Natural killer cell treated with Interleukin-12 subunit alpha and Interleukin-12 subunit beta and Interleukin-15 and Interleukin-18, amount 100 ng/mL, for 72 hours (primary cell): ENCODE results near the gene PLA2G2C. TPM values are rescaled to one million over a fixed set of nuclear protein-coding genes. Genes with fewer than 3 reads are reported as not detected.
A peak's percentile ranks its signal among the peaks of the same experiment; 100 is the strongest.
"Not testable (repeated sequence)": the region's sequence is repeated elsewhere in the genome, so short reads cannot be mapped to it uniquely, and the experiment has no call there.

Experiments used
- ATAC-seq, 2 donors: fragments of 150-1000 bp; cut with Tn5 transposase in 1 of 2; sonication (Bioruptor Pico), chemical (Tn5 transposase) in 1 of 2; 2 replicates each; pipeline ENCODE4 v1.10.0; 2021
- DNase-seq: peaks from one replicate; pipeline ENCODE4 v3.0.0; 2022; ENCODE audit warnings: low spot score
- H3K27ac Mint-ChIP-seq, 2 donors: 1 replicate in 1 of 2; 2 replicates in 1 of 2; pipeline ENCODE4 v1.8.0; 2022; ENCODE audit warnings: mixed read lengths in 2 of 2, mild to moderate bottlenecking in 1 of 2, moderate library complexity in 1 of 2
- H3K27me3 Mint-ChIP-seq, 2 donors: 1 replicate in 1 of 2; 2 replicates in 1 of 2; pipeline ENCODE4 v1.8.0; 2022; ENCODE audit warnings: mixed read lengths in 2 of 2
- H3K36me3 Mint-ChIP-seq: one replicate; pipeline ENCODE4 v1.8.0; 2022; ENCODE audit warnings: mixed read lengths
- H3K4me1 Mint-ChIP-seq, 2 donors: 1 replicate in 1 of 2; 2 replicates in 1 of 2; pipeline ENCODE4 v1.8.0; 2022; ENCODE audit warnings: low read depth in 2 of 2, mixed read lengths in 2 of 2, mild to moderate bottlenecking in 1 of 2
- H3K4me3 Mint-ChIP-seq: one replicate; pipeline ENCODE4 v1.8.0; 2022; ENCODE audit warnings: mixed read lengths
- H3K9me3 Mint-ChIP-seq: 2 replicates; pipeline ENCODE4 v1.8.0; 2022; ENCODE audit warnings: mixed read lengths
- total RNA-seq, 2 donors: library from RNA; stranded (reverse); gene quantifications; one replicate each; pipeline ENCODE4 v1.2.3, GENCODE V29; 2022

PLA2G2C gene
- total RNA-seq, 2 donors from 2014 or later: 0.17 TPM; not detected in 1

DNA sequence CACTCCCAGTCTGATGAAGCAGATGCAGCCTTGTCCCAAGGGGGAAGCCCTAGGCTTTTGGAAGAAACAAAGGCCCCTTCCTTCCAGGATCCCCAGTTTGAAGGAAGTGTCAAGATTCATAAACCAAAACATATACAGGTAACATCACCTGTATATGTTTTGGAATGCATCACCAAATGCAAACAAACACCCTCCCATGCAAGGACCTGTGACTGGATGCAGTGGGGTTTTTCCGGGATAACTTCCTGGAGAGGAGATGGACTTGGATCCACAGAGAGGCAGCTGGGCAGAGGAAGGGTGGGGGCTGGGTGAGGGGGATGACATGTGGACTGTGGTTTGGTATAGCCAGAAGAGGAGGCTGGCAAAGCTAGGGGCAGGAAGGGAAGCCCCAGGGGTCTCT lies 48.7 kb downstream of the PLA2G2C start:
- Mint-ChIP-seq H3K4me1 (no peaks in the 10 kb centered on the region), H3K9me3 (no peaks in the 10 kb centered on the region), H3K4me3 (no peak overlapping the region), H3K27me3 (peaks cover 7% of the 10 kb centered on the region in 2 donors), H3K27ac (no peak overlapping the region), H3K36me3 (no peaks in the 10 kb centered on the region)
- DNase-seq: no peak
- no peak for ATAC-seq

DNA sequence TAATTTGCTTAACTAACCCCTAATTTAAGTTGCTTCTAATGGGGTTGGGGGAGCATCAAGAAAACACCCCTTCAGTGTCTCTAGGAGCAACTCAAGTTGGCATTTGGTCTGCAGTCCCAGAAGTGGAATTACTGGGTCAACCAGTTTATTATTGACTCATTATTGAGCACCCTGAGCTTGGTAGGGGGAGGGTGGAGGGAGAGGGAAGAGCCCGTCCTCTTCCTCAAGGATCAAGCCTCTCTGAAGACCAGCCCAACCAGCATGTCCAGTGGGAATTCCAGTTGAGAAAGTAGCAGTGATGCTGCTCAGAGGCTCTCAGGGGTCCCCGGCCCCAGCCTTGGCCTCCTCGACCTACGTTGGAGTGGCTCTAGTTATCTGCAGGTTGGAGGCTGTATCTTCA lies 49.3 kb downstream of the PLA2G2C start:
- Mint-ChIP-seq H3K4me3 (no peak overlapping the region), H3K27ac (no peak overlapping the region), H3K9me3 (no peaks in the 10 kb centered on the region), H3K36me3 (no peaks in the 10 kb centered on the region), H3K4me1 (no peaks in the 10 kb centered on the region), H3K27me3 (peaks cover 10 to 12% of the 10 kb centered on the region in 2 donors)
- DNase-seq (no peak), ATAC-seq (no peak)

DNA sequence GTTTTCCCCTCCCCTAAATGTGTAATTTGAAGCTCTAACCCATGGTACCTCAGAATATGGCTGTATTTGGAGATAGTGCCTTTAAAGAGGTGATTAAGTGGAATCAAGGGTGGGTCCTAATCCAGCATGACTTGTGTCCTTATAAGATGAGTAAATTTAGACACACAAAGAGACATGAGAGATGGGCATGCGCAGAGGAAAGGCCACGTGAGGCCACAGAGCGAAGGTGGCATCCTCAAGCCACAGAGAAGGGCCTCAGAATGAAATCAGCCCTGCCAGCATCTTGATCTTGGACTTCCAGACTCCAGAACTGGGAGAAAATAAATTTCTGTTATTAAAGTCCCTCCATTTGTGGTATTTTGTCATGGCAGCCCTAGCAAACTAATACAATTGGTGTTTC lies 50.1 kb downstream of the PLA2G2C start:
- ATAC-seq (no peak), DNase-seq (no peak)
- Mint-ChIP-seq H3K27ac (no peak overlapping the region), H3K36me3 (no peaks in the 10 kb centered on the region), H3K27me3 (peaks cover 15 to 19% of the 10 kb centered on the region in 2 donors), H3K9me3 (no peaks in the 10 kb centered on the region), H3K4me1 (no peaks in the 10 kb centered on the region), H3K4me3 (no peak overlapping the region)

DNA sequence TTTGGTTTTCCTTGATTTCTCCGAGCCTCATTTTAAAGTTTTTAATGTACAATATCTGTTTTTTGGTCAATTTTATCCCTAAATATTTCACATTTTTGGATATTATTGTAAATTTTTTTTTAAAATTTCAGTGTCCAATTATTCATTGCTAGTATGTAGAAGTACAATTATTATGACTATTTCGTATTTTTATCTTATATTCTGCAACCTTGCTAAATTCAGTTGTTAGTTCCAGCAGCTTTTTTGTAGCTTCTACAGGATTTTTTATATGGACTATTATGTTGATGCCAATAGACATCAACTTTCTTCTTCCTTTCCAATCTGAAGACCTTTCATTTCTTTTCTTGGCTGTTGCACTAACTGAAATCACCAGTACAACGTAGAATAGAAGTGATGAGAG lies 51.3 kb downstream of the PLA2G2C start:
- H3K9me3 Mint-ChIP-seq: no peaks in the 10 kb centered on the region
- DNase-seq (no peak), ATAC-seq (no peak)
- H3K36me3 Mint-ChIP-seq: no peaks in the 10 kb centered on the region
- no peak overlapping the region for H3K4me3 Mint-ChIP-seq
- no peaks in the 10 kb centered on the region for H3K4me1 Mint-ChIP-seq
- H3K27ac Mint-ChIP-seq: no peak overlapping the region
- peaks cover 16 to 21% of the 10 kb centered on the region in 2 donors for H3K27me3 Mint-ChIP-seq

DNA sequence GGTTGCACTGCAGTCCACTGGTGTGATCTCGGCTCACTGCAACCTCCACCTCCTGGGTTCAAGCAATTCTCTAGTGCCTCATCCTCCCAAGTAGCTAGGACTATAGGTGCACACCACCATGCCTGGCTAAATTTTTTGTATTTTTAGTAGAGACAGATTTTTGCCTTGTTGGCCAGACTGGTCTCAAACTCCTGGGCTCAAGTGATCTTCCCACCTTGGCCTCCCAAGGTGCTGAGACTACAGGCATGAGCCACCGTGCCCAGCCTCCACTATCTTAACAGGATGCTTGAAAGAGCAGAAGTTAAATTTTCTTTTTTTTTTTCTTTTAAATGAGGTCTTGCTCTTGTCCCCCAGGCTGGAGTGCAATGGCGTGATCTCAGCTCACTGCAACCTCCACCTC lies 55.8 kb downstream of the PLA2G2C start:
- not testable (repeated sequence) for DNase-seq, ATAC-seq, H3K36me3 Mint-ChIP-seq, H3K9me3 Mint-ChIP-seq, H3K4me3 Mint-ChIP-seq, H3K27ac Mint-ChIP-seq
- Mint-ChIP-seq H3K27me3 (peaks cover 21% of the 10 kb centered on the region in 2 donors), H3K4me1 (peaks cover 10 to 11% of the 10 kb centered on the region in 2 donors)

DNA sequence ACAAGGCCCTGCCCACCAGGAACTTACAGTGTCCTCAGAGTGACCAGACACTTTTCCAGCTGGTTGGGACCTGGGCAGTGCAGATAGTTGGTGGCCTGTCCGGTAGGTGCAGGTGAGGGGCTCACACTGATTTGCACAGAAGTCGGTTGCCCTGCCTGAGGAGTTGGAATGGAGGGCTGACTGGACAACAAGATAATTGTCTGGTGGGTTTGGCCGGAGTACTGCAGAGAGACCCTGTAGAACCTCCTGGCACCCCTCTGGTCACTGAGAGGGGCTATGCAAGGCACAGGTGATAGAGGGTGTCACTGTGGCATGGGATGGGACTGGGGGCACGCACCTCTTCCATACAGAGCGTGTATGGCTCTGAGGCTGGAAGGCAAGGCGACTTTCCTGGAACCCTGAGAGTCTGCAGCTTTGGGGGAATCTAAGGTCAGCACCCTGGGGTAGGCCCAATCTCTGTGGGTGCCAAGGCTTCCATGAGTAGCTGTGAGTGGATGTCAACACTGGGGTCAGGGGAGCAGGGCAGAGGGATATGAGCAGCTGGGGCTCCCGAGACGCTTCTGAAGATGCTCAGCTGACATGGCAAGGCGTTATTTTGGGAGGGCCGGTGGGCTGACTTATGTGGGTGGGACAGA lies 59.4 kb downstream of the PLA2G2C start:
- no peak overlapping the region for H3K4me3 Mint-ChIP-seq
- peaks cover 10 to 20% of the 10 kb centered on the region in 2 donors for H3K4me1 Mint-ChIP-seq
- H3K36me3 Mint-ChIP-seq: no peaks in the 10 kb centered on the region
- H3K27ac Mint-ChIP-seq: peak overlapping the region in 1 of 2 donors; percentile 39
- no peaks in the 10 kb centered on the region for H3K9me3 Mint-ChIP-seq
- ATAC-seq: peak in 1 of 2 donors; percentile 35
- DNase-seq: no peak
- H3K27me3 Mint-ChIP-seq: peaks cover 22 to 24% of the 10 kb centered on the region in 2 donors

DNA sequence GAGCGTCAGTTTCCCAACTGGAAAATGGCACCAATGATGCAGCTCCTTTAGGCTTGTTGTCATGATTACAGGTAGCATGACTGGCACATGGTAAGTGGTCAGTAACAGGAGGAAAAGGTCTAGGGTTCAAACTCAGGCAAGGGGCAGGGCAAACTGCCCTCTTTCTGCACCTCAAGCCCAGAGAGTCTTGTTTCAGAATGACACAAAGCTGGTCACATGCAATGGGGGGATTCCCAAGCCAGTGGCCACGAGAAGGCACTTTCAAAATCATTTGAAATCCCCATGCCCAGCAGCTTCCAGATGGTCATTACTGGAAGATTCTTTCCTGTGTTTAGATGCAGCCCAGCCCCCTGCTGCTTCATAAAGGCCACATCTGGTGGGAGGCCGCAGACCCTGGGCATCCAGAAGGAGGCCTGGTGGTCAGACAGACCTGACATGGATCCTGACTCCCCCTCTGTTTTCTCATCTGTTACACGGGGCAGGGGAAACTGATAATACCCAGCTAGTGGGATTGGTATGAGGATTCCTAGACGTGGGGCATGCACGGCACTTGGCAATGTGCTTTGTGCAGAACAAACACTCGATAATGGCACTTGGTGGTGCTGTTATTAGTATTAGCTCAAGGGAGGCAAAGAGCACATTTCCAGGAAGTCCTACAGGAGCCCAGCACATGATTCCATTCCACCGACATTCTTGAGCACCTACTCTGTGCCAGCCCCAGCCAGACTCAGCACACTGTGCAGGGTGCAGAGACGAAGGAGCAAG lies 60.1 kb downstream of the PLA2G2C start:
- H3K36me3 Mint-ChIP-seq: no peaks in the 10 kb centered on the region

DNA sequence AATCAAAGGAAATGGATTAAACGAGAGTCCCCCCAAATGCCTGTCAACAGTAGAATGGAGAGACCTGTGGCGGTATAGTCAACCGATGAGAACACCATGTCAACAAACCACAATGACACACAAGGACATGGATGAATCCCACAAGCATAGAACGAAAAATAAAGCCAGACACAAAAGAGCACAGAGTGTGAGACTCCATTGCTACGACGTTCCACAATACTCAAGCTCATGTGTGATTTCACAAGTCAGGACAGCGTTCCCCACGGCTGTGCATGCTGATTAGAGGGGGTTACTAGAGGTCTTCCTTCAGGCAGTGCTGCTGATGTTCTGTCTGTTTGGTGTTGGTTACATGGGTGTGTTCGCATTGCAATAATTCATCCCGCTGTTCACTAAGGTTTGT lies 61.2 kb downstream of the PLA2G2C start:
- Mint-ChIP-seq H3K27ac (peak overlapping the region in 1 of 2 donors; percentile 36), H3K4me1 (peaks cover 10 to 20% of the 10 kb centered on the region in 2 donors), H3K27me3 (peaks cover 27 to 30% of the 10 kb centered on the region in 2 donors), H3K4me3 (no peak overlapping the region), H3K36me3 (no peaks in the 10 kb centered on the region), H3K9me3 (no peaks in the 10 kb centered on the region)
- no peak for DNase-seq
- ATAC-seq: no peak

More for the DNA sequence above, 60.1 kb downstream of the PLA2G2C start:
- peaks cover 10 to 20% of the 10 kb centered on the region in 2 donors for H3K4me1 Mint-ChIP-seq
- DNase-seq (peak; percentile 76), ATAC-seq (peak; percentile 60 to 88)
- H3K27me3 Mint-ChIP-seq: peaks cover 23 to 24% of the 10 kb centered on the region in 2 donors
- H3K4me3 Mint-ChIP-seq: peak overlapping the region; percentile 27
- no peaks in the 10 kb centered on the region for H3K9me3 Mint-ChIP-seq
- H3K27ac Mint-ChIP-seq: peak overlapping the region in 1 of 2 donors; percentile 85

DNA sequence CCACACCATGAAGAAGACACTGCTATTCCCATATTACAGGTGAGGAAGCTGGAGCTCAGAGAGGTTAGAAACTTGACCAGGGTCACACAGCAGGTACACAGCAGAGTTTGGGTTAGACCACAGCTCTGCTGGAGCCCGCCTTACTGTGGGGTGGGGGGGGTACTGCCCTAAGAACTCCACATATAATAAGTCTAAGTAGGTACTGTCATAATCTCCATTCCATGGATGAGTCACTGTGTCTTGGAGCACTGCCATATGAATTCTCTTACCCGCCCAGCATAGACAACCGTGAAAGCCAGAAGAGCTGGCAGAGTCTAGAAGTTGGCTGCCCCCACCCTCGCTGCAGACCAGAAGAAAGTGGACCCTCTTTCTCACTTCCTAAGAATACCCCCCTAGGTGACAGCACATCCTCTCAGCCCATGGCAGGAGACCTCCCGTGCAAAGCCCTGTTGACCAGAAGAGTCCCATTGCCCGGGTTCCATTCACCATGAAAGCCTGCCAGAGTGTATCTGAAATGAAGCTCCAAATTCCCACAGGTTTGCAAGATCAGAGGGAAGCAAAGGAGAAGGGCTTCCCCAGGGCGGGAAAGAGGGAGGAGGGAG lies 61.8 kb downstream of the PLA2G2C start:
- Mint-ChIP-seq H3K36me3 (no peaks in the 10 kb centered on the region), H3K4me3 (no peak overlapping the region), H3K4me1 (peaks cover 10 to 20% of the 10 kb centered on the region in 2 donors), H3K9me3 (no peaks in the 10 kb centered on the region), H3K27ac (peak overlapping the region in 1 of 2 donors; percentile 36), H3K27me3 (peaks cover 30 to 35% of the 10 kb centered on the region in 2 donors)
- no peak for DNase-seq
- ATAC-seq: peak in 1 of 2 donors; percentile 68

DNA sequence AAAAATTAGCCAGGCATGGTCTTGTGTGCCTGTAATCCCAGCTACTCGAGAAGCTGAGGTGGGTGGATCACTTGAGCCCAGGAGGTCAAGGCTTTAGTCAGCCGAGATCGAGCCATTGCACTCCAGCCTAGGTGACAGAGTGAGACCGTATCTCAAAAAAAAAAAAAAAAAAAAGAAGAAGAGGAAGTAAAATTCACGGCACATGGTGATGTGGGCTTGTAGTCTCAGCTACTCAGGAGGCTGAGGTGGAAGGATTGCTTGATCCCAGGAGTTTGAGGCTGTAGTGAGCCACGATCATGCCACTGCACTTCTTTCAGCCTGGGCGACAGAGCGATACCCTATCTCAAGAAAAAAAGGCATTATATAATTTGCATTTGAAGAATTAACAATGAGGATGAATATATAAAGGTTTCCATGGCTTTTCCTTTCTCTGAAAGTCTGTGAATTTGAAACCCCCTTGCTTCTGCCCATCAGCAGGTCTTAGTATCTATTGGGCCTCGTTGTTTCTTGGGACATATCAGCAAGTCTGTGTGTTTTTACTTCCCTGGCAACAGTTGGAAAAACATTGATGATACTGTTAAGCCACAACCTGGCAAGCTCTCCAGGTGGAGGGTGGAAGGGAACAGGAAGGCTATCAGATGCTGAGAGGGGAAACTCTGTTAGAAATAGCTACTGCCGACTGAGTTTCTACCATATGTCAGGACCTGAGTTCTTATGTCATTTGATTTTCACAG lies 62.4 kb downstream of the PLA2G2C start:
- Mint-ChIP-seq H3K27ac (no peak overlapping the region), H3K4me3 (no peak overlapping the region), H3K36me3 (no peaks in the 10 kb centered on the region), H3K4me1 (peaks cover 10 to 20% of the 10 kb centered on the region in 2 donors), H3K27me3 (peaks cover 30 to 35% of the 10 kb centered on the region in 2 donors), H3K9me3 (no peaks in the 10 kb centered on the region)
- ATAC-seq: no peak
- no peak for DNase-seq

DNA sequence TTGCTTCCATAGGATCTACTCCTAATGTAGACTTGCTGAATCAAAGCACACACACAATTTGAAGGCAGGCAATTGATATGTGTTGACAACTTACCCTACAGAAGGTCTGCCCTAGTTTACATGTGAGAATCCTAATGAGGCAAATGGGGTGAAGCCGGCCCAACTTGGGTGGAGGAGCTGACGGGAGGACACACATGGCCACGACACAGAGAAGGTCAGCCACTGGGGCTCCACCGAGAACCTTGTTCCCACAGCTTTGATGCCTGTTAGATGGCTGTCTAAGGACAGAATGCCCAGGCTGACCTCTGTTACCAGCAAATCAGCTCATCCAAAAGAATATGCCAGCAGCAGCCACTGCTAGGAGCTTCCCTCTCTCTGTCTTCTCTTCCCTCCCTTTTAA lies 65.5 kb downstream of the PLA2G2C start:
- ATAC-seq (no peak), DNase-seq (no peak)
- Mint-ChIP-seq H3K27ac (no peak overlapping the region), H3K4me1 (peaks cover 2 to 9% of the 10 kb centered on the region in 2 donors), H3K27me3 (peaks cover 34 to 51% of the 10 kb centered on the region in 2 donors), H3K4me3 (no peak overlapping the region), H3K36me3 (no peaks in the 10 kb centered on the region), H3K9me3 (no peaks in the 10 kb centered on the region)

DNA sequence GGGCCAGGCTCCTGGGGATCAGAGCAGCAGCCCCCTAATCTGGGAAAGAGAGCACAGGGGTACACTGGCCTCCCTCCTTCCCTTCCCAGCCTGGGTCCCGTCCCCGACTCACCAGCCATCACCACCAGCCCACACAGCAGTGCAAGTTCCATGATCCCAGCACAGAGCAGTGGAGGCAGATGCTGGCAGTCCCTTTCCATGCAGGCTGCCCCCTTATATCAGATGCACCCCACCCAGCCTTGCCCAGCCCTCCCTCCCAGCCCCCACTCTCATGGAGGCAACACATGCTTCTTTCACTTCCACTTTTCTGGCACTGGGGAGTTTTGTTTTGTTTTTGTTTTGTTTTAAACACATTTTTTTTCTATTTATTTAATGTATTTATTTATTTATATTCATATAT lies 67.0 kb downstream of the PLA2G2C start, which contains the start of gene PLA2G2D:
Gene PLA2G2D, minus strand, starts transcription at position 190 of the 400 bp plus-strand sequence. Its CDS starts 38 bp downstream, at position 152.
- ATAC-seq: no peak
- H3K36me3 Mint-ChIP-seq: no peaks in the 10 kb centered on the region

DNA sequence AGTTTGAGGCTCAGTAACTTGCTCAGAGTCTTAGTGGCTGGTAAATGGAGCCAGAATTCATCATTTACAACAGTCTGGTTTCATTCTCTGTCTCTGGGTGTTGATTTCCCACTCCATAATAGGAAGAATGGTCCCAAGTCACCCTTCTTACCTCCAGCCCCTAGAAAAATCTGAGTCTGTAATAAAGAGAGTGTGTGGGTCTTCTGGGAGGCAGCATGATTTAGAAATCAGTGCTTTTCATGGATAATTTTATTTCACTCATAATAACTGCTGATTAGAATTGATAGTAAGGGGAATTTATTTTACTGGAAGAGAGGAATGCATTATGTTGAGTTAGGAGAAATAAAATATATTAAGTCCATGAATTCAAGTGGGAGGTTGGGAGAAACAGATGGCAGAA lies 69.1 kb downstream of the PLA2G2C start:
- ATAC-seq: no peak
- Mint-ChIP-seq H3K9me3 (no peaks in the 10 kb centered on the region), H3K4me1 (no peaks in the 10 kb centered on the region), H3K27me3 (peaks cover 37 to 39% of the 10 kb centered on the region in 2 donors), H3K27ac (no peak overlapping the region), H3K4me3 (no peak overlapping the region), H3K36me3 (no peaks in the 10 kb centered on the region)
- DNase-seq: no peak

More for the DNA sequence above, 67.0 kb downstream of the PLA2G2C start, which contains the start of gene PLA2G2D:
- no peak within 1 kb of the TSS for H3K4me3 Mint-ChIP-seq
- peaks cover 31 to 41% of the 10 kb centered on the region in 2 donors for H3K27me3 Mint-ChIP-seq
- H3K27ac Mint-ChIP-seq: no peak within 1 kb of the TSS
- H3K9me3 Mint-ChIP-seq: no peaks in the 10 kb centered on the region
- DNase-seq: no peak
- H3K4me1 Mint-ChIP-seq: no peaks in the 10 kb centered on the region
